Smooth muscle cell (in vitro differentiated cells): ENCODE results near the gene PKD2L1. TPM values are rescaled to one million over a fixed set of nuclear protein-coding genes. Genes with fewer than 3 reads are reported as not detected.

Experiments used
- DNase-seq: peaks from one replicate; lab custom pipeline; 2025; ENCODE audit not compliant: unreplicated experiment; lab: John Stamatoyannopoulos, UW
- H2AFZ ChIP-seq: fragments of 200-600 bp; sonication (generic); 2 replicates; pipeline ENCODE4 v1.6.0; 2016; ENCODE audit warnings: antibody characterized with exemption, low read depth, mild to moderate bottlenecking
- H3F3A ChIP-seq: fragments of 200-600 bp; sonication (generic); 2 replicates; pipeline ENCODE4 v1.6.0; 2017; ENCODE audit warnings: antibody characterized with exemption, low read depth
- H3K27ac ChIP-seq: fragments of 200-600 bp; sonication (generic); 2 replicates; pipeline ENCODE4 v1.5.1; 2016; ENCODE audit warnings: low read depth, mild to moderate bottlenecking
- H3K27me3 ChIP-seq: fragments of 200-600 bp; sonication (generic); 2 replicates; pipeline ENCODE4 v1.6.1; 2016; ENCODE audit warnings: low read depth, mild to moderate bottlenecking
- H3K36me3 ChIP-seq: fragments of 200-600 bp; sonication (generic); 2 replicates; pipeline ENCODE4 v1.5.1; 2016; ENCODE audit warnings: low read depth
- H3K4me1 ChIP-seq: fragments of 200-600 bp; sonication (generic); 2 replicates; pipeline ENCODE4 v1.5.1; 2016; ENCODE audit warnings: low read depth
- H3K4me2 ChIP-seq: fragments of 200-600 bp; sonication (generic); 2 replicates; pipeline ENCODE4 v1.6.0; 2016; ENCODE audit warnings: mild to moderate bottlenecking
- H3K4me3 ChIP-seq: fragments of 200-600 bp; sonication (generic); 2 replicates; pipeline ENCODE4 v1.5.1; 2016; ENCODE audit warnings: mild to moderate bottlenecking
- H3K79me2 ChIP-seq: fragments of 200-600 bp; sonication (generic); 2 replicates; pipeline ENCODE4 v1.6.0; 2016; ENCODE audit warnings: low read depth, mild to moderate bottlenecking
- H3K9ac ChIP-seq: fragments of 200-600 bp; sonication (generic); 2 replicates; pipeline ENCODE4 v1.6.0; 2016; ENCODE audit warnings: low read depth
- H3K9me3 ChIP-seq: fragments of 200-600 bp; sonication (generic); replicated peaks from 2 replicates; pipeline ENCODE4 v1.5.1; 2016; ENCODE audit warnings: low read depth
- H4K20me1 ChIP-seq: fragments of 200-600 bp; sonication (generic); 2 replicates; pipeline ENCODE4 v1.6.0; 2016; ENCODE audit warnings: low read depth
- WGBS: methylation state at CpG from one replicate; pipeline ENCODE4 v1.1.7; 2016; ENCODE audit warnings: low lambda C conversion rate; 5-methylcytosine and 5-hydroxymethylcytosine counted together
- polyA plus RNA-seq: library from polyadenylated mRNA; unstranded; fragments of >200 nt; fragmentation: Nextera tagmentation; extraction: Ambion mirVana; gene quantifications from 2 replicates; pipeline ENCODE4 v1.2.1, GENCODE V29; 2016
- total RNA-seq: library from RNA; depleted of rRNA; stranded (reverse); fragments of >200 nt; gene quantifications from 2 replicates; pipeline ENCODE4 v1.2.3, GENCODE V29; 2014
- TF ChIP-seq, protein P1 (sequence below): fragments of 200-600 bp; sonication (generic); IDR thresholded peaks from 2 replicates; pipeline ENCODE4 v1.5.1; 2017; ENCODE audit warnings: borderline replicate concordance, mild to moderate bottlenecking, antibody characterized with exemption; ENCODE audit not compliant: insufficient read depth, poor library complexity, severe bottlenecking

PKD2L1 gene
- total and polyA plus RNA-seq, 2 experiments from 2014 or later, result not detected

DNA sequence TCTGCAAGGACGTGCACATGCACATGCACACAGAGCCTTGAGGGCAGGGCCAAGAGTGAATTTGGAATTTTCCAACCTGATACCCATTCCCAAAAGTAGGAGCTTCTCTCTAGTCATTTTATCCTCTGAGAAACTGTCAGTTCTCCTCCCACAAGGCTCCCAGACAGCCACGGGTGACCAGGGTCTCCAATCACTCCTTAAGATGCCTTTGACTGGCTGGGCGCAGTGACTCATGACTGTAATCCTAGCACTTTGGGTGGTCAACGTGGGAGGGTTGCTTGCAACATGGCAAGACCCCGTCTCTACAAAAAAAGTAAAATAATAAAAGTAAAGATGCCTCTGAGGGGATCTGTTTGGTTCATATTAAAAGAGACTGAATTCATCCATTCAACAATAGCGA lies 30.2 kb upstream of the PKD2L1 start:
- H3K4me1 ChIP-seq, result peaks cover 4% of the 10 kb centered on the region
- H3K4me3 ChIP-seq, result no peak overlapping the region
- peaks cover 8% of the 10 kb centered on the region for H3K36me3 ChIP-seq
- no peak overlapping the region for H2AFZ ChIP-seq
- H3K27ac ChIP-seq, result peak overlapping the region; percentile 92
- H3K4me2 ChIP-seq, result no peak overlapping the region
- H4K20me1 ChIP-seq, result peaks cover 84% of the 10 kb centered on the region
- no peak for DNase-seq
- H3K27me3 ChIP-seq, result no peaks in the 10 kb centered on the region
- peaks cover 8% of the 10 kb centered on the region for H3K79me2 ChIP-seq
- H3K9ac ChIP-seq, result no peak overlapping the region
- H3K9me3 ChIP-seq, result no peaks in the 10 kb centered on the region
- peaks cover 79% of the 10 kb centered on the region for H3F3A ChIP-seq
- TF ChIP-seq, protein P1, sequence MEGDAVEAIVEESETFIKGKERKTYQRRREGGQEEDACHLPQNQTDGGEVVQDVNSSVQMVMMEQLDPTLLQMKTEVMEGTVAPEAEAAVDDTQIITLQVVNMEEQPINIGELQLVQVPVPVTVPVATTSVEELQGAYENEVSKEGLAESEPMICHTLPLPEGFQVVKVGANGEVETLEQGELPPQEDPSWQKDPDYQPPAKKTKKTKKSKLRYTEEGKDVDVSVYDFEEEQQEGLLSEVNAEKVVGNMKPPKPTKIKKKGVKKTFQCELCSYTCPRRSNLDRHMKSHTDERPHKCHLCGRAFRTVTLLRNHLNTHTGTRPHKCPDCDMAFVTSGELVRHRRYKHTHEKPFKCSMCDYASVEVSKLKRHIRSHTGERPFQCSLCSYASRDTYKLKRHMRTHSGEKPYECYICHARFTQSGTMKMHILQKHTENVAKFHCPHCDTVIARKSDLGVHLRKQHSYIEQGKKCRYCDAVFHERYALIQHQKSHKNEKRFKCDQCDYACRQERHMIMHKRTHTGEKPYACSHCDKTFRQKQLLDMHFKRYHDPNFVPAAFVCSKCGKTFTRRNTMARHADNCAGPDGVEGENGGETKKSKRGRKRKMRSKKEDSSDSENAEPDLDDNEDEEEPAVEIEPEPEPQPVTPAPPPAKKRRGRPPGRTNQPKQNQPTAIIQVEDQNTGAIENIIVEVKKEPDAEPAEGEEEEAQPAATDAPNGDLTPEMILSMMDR, result no peak
- 56% methylated on average over 6 of the region's 6 CpGs for WGBS

DNA sequence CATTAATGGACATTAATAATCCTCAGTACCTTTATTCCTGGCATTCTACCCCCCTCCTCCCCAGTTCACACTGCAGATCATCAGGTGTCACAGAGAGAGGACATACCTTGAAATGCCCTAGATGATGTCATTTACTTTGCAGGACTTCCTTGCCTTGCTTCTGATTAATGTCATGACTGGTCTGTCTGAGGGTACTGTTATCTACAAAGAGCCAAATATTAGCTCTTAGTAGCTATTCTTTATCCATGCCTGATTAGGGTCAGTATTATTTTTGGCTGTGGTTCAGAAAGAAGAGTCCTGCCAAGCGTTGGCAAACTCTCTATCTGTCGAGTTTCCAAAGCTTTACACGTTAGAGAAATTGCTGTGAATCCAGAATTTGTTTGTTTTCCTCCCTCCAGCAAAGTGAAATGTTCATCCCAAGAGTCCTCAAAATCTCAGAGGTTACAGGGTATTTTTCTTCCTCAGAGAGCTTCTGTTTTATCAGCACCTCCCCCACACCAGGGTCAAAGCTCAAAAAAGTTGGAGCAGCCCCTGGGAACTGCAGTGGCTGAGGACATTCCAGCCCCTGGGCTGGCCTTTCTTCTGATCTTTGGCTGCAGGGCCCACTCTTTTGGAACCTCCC lies 29.6 kb upstream of the PKD2L1 start:
- peaks cover 79% of the 10 kb centered on the region for H3F3A ChIP-seq
- H3K4me1 ChIP-seq, result no peaks in the 10 kb centered on the region
- DNase-seq, result no peak
- no peak overlapping the region for H3K9ac ChIP-seq
- H4K20me1 ChIP-seq, result peaks cover 88% of the 10 kb centered on the region
- H3K9me3 ChIP-seq, result no peaks in the 10 kb centered on the region
- H3K36me3 ChIP-seq, result peaks cover 11% of the 10 kb centered on the region
- peak overlapping the region; percentile 92 for H3K27ac ChIP-seq
- TF ChIP-seq, protein P1, result no peak
- H3K4me2 ChIP-seq, result peak overlapping the region; percentile 15
- H3K27me3 ChIP-seq, result no peaks in the 10 kb centered on the region
- peaks cover 14% of the 10 kb centered on the region for H3K79me2 ChIP-seq
- WGBS, result 14% methylated on average over 3 of the region's 3 CpGs
- no peak overlapping the region for H3K4me3 ChIP-seq
- H2AFZ ChIP-seq, result no peak overlapping the region

DNA sequence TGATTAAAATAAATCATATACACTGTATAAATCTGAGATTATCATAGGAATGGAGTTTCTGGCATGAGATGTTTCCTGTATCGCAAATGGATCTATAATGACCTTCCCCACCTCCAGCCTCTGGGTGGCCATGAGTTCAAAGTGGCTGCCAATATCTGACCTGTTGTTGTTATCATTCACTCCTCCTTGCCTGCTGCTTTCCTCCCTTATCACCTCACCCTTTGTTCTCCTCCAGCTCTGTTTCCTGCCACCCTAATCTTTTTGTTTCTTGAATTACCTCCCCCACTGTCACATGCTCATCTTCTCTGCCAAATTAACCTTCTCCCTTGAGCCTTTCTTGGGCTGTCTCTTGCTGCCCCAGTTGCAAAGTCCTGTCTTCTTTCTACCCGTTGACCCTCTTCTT lies 29.0 kb upstream of the PKD2L1 start:
- peaks cover 88% of the 10 kb centered on the region for H4K20me1 ChIP-seq
- H3K9me3 ChIP-seq, result no peaks in the 10 kb centered on the region
- no peak overlapping the region for H3K9ac ChIP-seq
- 61% methylated on average over 2 of the region's 2 CpGs for WGBS
- H2AFZ ChIP-seq, result no peak overlapping the region
- H3K79me2 ChIP-seq, result peaks cover 20% of the 10 kb centered on the region
- H3K4me2 ChIP-seq, result peak overlapping the region; percentile 15
- no peak for DNase-seq
- TF ChIP-seq, protein P1, result no peak
- no peaks in the 10 kb centered on the region for H3K4me1 ChIP-seq
- H3K27me3 ChIP-seq, result no peaks in the 10 kb centered on the region
- peak overlapping the region; percentile 92 for H3K27ac ChIP-seq
- peaks cover 16% of the 10 kb centered on the region for H3K36me3 ChIP-seq
- peaks cover 77% of the 10 kb centered on the region for H3F3A ChIP-seq
- no peak overlapping the region for H3K4me3 ChIP-seq
